Measurements from ENCODE around the gene CACNA1A. TPM values are rescaled to one million over a fixed set of nuclear protein-coding genes. Genes with fewer than 3 reads are reported as not detected.

Gene CACNA1A
- total and polyA plus RNA-seq, 2 of the 4 experiments (the other 2 are of a cell fraction): 5.9 to 15.0 TPM

DNA sequence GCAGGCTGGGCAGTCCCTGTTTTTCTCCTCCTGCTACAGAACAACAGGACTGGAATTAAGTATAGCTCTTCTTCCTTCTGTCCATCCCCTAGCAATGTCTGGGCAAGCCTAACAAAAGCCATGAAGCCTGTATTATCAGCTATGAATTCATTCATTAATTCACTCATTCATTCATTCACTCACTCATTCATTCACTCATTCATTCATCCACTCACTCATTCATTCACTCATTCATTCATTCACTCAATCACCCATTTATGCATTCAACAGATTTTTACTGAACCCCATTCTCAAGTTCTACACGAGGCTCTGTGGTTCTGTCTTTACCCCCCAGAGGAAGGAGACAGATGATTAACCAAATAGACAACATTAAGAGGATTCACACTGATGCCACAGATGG, 69.9 kb downstream of the CACNA1A start:
- Histone ChIP-seq H3K4me1 (ENCODE audit: control insufficient read depth, insufficient read depth, low read length) (no peaks in the 10 kb centered on the region), H4K5ac (ENCODE audit: low read depth, low read length) (no peak overlapping the region), H3K56ac (ENCODE audit: extremely low read depth, insufficient read depth, low read length) (no peak overlapping the region), H3K36me3 (ENCODE audit: control insufficient read depth, insufficient read depth, low read length) (no peaks in the 10 kb centered on the region), H3K4ac (ENCODE audit: low read depth, low read length) (no peak overlapping the region), H3K9me3 (ENCODE audit: control insufficient read depth, insufficient read depth, low read length) (no peaks in the 10 kb centered on the region), H3K18ac (ENCODE audit: low read depth, low read length) (no peak overlapping the region), H4K20me1 (ENCODE audit: insufficient read depth, low read length) (no peaks in the 10 kb centered on the region), H3K27me3 (ENCODE audit: control insufficient read depth, insufficient read depth, low read length) (no peaks in the 10 kb centered on the region), H2AFZ (replicated peaks; ENCODE audit: low read length, poor library complexity) (no peak overlapping the region), H3K4me2 (ENCODE audit: low read depth, low read length) (no peak overlapping the region), H3K9me1 (ENCODE audit: insufficient read depth, low read length) (no peaks in the 10 kb centered on the region), H3K27ac (ENCODE audit: insufficient read depth, low read length) (no peak overlapping the region), H4K91ac (ENCODE audit: insufficient read depth, low read depth, low read length) (no peak overlapping the region), H3K4me3 (ENCODE audit: insufficient read depth, low read depth, low read length) (no peak overlapping the region), H2AK5ac (ENCODE audit: low read depth, low read length) (no peak overlapping the region), H4K8ac (ENCODE audit: low read depth in 2 of 2, low read length in 2 of 2) (no peak overlapping the region), H3K9ac (ENCODE audit: low read depth, low read length) (no peak overlapping the region), H2BK120ac (ENCODE audit: low read depth, low read length) (no peak overlapping the region), H3K23ac (ENCODE audit: low read depth, low read length) (no peak overlapping the region), H2AK9ac (replicated peaks; ENCODE audit: low read depth, low read length, poor library complexity) (no peak overlapping the region), H3K14ac (replicated peaks; ENCODE audit: low read depth, low read length) (no peak overlapping the region), H2BK5ac (ENCODE audit: low read depth, low read length, poor library complexity, severe bottlenecking) (no peak overlapping the region), H2BK20ac (ENCODE audit: low read depth, low read length) (no peak overlapping the region), H2BK15ac (ENCODE audit: low read depth, low read length) (no peak overlapping the region), H3K79me1 (ENCODE audit: low read depth in 1 of 2, low read length in 2 of 2) (no peaks in the 10 kb centered on the region)
- intact Hi-C loops (cut with micrococcal nuclease) (no loop called here), dilution Hi-C loops (cut with HindIII; ENCODE audit: low sequenced_read_pairs, unreplicated experiment) (no loop called here), in situ Hi-C loops (cut with MboI; ENCODE audit: low sequenced_read_pairs) (no loop called here)
- no TSS peak for BruUV-seq (replicated peaks)
- DNase-seq: no peak
- ChIA-PET CTCF (interaction anchor here (0.5 kb wide), 1 partner anchor 9 kb away, joined by 3 read pairs; no protein-coding TSS in a partner anchor), POLR2A (ENCODE audit: unreplicated experiment) (no interaction called here)
- TF ChIP-seq CHD1 (IDR thresholded peaks at IDR 0.05; ENCODE audit: low read depth, low read length) (no peak), ELK1 (IDR thresholded peaks at IDR 0.05; ENCODE audit: borderline replicate concordance, low read depth, low read length) (no peak), POLR2A (IDR thresholded peaks at IDR 0.05; ENCODE audit: low read depth, low read length) (no peak), FOS (IDR thresholded peaks at IDR 0.05; ENCODE audit: low read depth, low read length) (no peak), MAFK (IDR thresholded peaks at IDR 0.05; ENCODE audit: low read depth, low read length) (no peak), CTCF (conservative IDR thresholded peaks at IDR 0.05; ENCODE audit: low read depth, low read length) (no peak), NFE2L2 (IDR thresholded peaks at IDR 0.05; ENCODE audit: low read depth, low read length) (no peak), RFX5 (IDR thresholded peaks at IDR 0.05; ENCODE audit: low read depth, low read length) (no peak), MXI1 (IDR thresholded peaks at IDR 0.05; ENCODE audit: borderline replicate concordance, low read depth, low read length) (no peak), BHLHE40 (IDR thresholded peaks at IDR 0.05; ENCODE audit: low read depth, low read length) (no peak), MAZ (IDR thresholded peaks at IDR 0.05; ENCODE audit: borderline replicate concordance, low read depth, low read length) (no peak), SMC3 (IDR thresholded peaks at IDR 0.05; ENCODE audit: low read depth, low read length) (no peak), CEBPB (IDR thresholded peaks at IDR 0.05; ENCODE audit: low read depth, low read length) (no peak), RAD21 (IDR thresholded peaks at IDR 0.05; ENCODE audit: low read length) (no peak), RCOR1 (IDR thresholded peaks at IDR 0.05; ENCODE audit: insufficient replicate concordance, low read length) (no peak)
- TF ChIP-seq, protein P1, sequence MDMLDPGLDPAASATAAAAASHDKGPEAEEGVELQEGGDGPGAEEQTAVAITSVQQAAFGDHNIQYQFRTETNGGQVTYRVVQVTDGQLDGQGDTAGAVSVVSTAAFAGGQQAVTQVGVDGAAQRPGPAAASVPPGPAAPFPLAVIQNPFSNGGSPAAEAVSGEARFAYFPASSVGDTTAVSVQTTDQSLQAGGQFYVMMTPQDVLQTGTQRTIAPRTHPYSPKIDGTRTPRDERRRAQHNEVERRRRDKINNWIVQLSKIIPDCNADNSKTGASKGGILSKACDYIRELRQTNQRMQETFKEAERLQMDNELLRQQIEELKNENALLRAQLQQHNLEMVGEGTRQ (IDR thresholded peaks at IDR 0.05; ENCODE audit: low read depth, low read length): no peak
- WGBS, 2 experiments (ENCODE audit: extremely low coverage in 2 of 2, insufficient read length in 1 of 2): no CpG with 5 or more reads among the region's 1 CpG
- ATAC-seq (ENCODE audit: low read depth): no peak

Measured in IMR-90 (cell line).